Measurements from ENCODE around the gene GATAD2A. TPM values are rescaled to one million over a fixed set of nuclear protein-coding genes. Genes with fewer than 3 reads are reported as not detected.
"Not testable (repeated sequence)": the region's sequence is repeated elsewhere in the genome, so short reads cannot be mapped to it uniquely, and the experiment has no call there.

GATAD2A gene
- total RNA-seq, 1 donor from 2014 or later: 110 TPM

DNA sequence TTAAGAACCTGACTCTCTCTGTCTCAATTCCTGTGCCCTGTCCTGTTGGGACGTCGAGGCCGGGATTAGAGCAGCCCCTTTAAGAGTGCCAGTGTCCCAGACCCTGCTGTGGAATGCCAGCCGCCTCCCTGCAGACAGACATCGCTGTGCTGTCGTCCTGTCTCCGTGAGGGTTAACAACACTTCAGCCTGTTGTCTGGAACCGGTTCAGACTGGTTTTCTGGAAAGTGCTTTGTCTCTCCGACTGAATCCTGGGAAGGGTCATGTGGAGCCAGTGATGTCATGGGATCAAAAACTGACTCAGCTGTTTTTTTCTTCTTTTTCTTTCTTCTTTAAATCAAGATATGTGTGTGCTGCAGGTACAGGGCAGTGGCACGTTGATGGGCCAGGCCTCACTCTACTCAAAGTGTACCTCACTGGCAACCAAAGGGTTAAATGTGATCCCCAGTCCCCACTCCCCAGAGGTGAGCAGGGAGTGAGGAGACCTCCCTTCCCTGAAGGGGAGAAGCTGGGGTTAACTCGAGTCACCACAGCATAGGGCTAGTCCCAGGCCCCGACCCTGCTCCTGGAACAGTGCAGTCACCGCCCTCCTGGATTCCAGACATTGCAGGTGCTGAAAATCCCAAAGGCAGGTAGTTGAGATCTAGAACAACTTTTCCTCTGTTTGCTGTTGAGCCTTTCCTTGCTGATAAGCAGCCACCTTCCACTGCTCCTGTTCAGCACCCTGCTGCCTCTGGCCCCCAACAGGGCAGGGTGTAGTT is 59.0 kb downstream of the GATAD2A start:
- peak; percentile 59 for DNase-seq (ENCODE audit: low spot score)

DNA sequence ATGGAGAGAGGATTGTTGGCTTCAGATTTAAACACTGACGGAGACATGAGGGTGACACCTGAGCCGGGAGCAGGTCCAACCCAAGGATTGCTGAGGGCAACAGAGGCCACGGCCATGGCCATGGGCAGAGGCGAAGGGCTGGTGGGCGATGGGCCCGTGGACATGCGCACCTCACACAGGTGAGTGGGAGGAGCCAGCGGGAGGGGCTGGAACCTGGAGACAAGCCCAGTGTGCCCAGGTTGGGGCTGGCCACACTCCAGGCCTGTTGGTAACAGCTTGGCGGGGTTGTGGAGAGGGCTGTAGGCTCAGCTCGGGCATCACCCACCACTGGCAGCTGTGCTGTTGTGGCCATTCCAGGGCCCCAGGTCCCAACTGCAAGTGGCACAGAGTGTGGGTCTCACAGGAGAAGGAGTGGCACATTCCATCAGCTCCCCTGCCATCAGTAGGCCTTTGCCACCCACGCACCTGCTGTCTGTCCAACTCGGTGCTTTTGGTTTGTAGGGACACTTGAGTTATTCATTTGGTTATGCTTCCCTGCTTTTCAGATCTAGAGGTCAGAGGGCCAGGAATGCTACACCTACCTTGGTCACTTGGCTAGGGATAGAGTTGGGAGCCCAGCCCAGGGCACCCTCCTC is 60.1 kb downstream of the GATAD2A start:
- DNase-seq (ENCODE audit: low spot score): no peak

DNA sequence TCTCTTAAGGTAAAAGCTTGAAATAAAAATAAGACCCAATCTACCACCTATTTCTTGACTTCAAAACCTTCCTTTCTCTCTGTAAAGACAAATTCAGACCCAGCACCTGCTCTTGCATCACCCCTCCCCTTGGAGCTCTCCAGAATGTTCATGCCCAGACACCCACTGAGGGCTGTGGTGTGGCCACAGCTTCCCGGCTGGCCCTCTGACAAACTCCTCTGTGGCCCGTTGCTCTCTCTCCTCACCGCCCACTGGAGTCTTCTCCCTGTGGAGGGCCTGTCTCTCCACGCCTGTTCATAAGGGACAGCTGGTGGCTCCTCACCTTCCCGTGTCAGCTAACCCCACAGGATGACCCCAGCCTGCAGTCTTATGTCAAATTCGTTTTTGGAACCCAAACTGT is 60.7 kb downstream of the GATAD2A start:
- no peak for DNase-seq (ENCODE audit: low spot score)

DNA sequence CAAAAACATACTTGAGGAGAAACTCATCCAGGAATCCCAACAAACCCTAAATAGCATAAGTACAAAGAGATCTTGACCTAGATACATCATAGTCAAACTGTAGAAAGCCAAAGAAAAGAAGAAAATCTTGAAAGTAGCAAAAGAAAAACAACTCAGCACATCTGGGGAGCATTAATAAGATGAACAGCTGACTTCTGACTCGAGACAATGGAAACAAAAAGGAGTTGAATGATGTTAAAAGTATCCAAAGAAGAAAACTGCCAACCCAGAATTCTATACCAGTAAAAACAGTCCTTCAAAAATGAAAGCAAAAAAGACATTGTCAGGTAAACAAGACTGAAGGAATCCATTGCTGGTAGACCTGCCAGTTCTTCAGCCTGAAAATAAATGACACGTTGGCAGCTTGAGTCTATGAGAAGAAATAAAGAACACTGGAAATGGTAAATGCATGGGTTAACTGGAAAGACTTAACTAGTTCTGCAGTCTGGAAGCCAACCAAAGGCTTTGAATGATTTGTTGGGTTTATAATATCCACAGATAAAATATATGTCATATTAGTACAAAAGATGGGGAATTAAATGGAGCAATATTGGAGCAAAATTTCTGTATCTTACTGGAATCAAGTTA is 63.1 kb downstream of the GATAD2A start:
- no peak for DNase-seq (ENCODE audit: low spot score)

DNA sequence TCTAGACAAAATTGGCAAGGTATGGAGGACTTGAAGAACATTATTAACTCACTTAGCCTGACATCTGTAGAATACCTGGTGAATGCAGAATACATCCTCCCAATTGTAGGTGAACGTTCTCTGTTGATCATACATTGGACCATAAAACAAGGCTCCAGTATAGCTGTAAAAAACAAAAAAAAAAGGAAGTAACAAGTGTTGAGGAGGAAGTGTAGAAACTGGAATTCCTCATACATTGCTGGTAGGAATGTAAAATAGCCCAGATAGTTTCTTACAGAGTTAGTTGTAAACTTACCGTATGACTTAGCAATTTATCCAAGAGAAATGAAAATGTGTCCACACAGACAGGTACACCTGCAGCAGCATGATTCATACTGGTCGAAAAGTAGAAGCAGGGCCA is 65.1 kb downstream of the GATAD2A start:
- no peak for DNase-seq (ENCODE audit: low spot score)

DNA sequence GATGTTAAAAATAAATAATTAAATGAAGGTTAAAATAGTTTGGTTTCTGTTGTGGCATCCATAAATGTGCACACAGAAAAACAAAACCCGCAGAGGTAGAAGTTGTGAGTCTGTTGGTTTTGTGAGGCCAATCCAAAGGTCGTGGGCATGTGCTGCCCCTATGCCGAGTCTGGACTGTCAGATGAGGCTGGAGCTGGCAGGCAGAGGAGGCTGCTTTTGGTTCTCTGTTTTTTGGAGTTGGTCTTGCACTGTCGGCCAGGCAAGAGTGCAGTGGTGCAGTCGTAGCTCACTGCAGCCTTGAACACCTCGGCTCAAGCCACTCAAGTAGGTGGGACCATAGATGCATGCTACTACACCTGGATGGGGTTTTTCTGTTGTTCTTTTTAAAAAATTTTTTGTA is 66.2 kb downstream of the GATAD2A start:
- no peak for DNase-seq (ENCODE audit: low spot score)

DNA sequence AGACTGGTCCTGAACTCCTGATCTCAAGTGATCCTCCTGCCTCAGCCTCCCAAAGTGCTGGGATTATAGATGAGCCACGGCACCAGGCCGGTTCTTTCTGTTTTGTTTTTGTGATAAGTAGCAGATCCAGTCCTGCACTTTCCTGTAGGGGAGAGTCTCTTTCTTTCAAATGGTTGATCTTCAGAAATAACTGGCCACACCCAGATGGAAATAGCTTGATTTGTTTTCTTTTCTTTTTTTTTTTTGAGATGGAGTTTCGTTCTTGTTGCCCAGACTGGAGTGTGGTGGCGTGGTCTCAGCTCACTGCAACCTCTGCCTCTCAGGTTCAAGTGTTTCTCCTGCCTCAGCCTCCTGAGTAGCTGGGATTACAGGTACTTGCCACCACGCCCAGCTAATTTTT is 66.6 kb downstream of the GATAD2A start:
- DNase-seq (ENCODE audit: low spot score): not testable (repeated sequence)

DNA sequence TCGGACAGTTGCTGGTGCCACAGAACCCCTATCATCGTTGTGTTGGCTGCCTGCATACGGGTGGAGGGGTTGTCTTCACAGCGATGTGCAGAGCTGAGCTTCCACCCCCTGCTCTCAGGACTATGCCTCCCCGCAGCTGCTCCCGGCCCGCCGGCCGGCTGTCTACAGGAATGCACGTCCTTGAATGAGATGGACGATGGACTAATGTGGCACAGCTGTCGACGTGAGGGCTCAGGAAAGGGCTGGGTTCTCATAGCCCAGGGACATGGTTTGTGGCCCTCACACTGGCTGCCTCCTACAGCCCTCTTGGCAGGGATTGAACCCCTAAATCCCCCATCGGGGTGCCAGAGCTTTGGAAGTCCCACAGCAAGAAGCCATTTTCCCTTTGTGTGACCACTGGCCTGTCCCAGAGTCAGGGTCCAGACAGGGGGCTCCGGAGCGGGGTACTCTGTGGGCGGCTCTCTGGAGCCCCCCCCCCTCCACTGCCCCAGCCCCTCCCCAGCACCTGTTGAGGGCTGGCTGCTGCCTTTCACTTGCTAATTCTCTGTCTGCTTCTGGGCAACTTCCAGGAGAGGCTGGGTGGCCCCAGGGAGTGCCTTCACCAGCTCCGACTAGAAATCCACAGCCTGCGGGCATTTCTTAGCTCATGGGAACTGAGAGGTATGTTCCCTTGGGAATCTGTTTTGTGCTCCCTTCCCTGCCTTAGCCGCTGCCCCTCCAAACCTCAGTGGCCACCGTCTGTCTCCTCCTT is 69.7 kb downstream of the GATAD2A start:
- no peak for DNase-seq (ENCODE audit: low spot score)

DNA sequence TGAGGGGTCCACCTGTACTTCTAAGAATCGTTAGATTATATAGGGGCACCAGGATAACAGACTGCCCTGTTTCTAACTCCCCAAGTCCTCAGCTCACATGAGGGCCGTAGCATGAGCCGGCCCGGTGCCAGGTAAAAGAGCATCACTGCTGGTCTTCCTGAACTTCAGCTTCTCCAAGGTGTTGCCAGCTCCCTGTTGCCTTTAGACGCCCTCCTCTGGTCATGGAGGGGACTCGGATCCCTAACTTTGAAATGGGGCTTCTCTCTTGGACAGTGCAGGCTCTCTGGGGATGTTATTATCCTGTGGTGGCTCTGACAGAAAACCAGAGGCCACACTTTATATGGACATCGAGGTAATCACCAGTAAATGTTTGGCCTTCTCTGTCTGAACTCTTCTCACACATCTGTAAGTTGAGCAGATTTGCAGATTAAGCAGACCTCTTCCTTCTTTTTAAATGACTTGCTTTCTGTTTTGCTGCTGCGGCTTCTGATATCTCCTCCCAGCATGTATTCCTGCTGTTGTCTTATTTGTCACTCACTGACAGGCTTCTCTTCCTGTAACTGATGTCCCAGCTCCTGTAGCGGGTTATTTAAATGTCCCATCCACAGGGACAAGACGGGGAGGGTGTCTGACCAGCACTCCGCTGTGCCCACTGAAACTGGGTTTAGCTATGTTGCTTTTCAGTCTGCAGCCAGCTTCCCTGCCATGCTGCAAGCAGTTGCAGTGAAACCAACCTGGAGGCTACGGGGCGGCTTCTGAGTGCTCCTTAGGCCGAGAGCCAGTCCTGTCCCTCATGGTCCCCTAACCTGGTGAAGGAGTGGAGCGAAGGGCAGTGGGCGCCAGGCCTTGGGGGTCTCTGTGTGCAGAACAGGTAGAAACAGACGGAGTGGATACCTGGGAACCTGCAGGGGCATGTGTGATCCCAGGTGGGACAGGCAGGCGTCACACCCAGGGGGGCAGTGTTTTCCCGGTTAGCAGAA is 70.7 kb downstream of the GATAD2A start:
- no peak for DNase-seq (ENCODE audit: low spot score)

DNA sequence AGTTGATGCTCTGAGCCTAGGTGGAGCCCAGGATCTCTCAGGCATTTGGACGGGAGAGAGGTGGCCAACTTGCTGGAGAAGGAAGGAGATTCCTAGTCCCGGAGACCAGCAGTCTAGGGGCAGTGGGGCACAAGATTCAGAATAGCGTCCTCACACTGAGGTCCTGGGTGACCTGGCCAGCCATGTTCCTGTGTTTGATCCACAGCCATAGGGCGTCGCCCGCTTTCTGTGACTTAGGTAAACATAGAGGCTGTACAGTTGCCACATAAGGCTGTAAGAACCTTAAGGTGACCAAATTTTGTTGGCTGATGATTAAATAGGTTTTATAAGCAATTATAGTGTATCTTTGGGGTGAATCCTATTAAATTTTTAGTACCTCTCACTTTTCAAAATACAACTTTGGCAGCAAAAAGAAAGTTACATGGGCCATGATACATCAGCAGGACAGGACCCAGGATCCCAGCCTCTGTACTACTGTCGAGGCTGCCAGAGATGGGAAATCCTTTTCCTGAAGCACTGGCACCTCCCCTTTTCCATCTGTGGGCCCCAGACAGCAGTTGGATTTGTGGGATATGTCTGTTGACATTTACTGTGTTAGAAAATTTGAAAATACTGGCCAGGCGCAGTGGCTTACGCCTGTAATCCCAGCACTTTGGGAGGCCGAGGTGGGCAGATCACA is 72.4 kb downstream of the GATAD2A start:
- DNase-seq (ENCODE audit: low spot score): peak; percentile 43

DNA sequence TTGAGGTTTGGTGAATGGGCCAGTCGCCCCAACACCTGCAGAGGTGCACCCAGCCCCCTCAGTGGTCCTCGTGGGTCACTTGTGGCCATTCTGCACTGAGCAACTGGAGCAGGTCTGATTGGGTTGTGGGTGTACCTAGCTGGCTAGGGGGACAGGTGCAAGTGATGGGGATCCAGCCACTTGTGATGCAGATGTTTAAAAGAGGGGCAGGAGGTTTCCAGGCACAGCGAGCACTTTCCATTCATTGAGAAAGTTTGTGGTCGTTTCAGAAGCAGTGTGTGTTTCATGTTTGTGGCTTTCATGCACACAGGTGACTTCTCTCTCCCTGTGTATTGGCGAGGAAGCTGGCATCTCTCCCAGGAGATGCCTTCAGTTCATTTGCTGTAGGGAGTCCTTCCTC is 75.2 kb downstream of the GATAD2A start:
- DNase-seq (ENCODE audit: low spot score): no peak

DNA sequence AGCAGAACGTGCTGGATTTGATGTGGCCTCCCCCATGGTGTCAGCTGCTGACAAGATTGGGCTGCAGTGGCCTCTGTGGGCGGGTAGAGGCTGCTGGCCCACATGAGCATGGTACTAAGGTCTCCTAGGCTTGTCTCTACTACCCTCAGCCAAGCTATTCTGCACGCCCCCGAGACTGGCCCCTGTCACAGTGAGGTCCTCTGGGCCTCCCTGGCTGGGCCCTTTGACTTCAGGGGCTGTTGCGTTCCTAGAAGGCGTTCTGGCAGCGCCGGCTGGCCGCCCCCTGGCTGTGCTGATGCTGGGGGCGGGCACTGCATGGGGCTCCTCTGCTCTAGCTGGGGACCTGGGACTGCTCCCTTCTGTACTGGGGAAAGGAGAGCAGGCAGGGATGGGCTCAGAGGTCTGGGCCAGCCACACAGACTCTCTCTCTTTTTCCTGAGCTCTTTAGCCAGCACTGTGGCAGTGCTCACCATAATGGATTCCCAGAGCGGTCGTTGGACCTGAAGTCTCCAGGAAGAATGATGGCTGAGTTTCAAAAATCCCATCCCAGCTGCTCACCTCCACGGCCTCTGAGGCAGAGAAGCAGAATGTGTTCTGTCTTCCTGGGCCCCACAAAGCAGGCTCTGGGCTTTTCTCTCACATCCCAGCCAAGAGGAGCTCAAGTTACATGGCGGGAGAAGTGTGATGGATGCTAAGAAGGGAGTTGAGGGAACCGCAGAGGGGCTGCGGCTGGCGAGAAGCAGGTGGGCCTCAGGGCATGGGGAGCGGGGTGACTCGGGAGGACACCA is 77.5 kb downstream of the GATAD2A start:
- DNase-seq (ENCODE audit: low spot score): no peak

DNA sequence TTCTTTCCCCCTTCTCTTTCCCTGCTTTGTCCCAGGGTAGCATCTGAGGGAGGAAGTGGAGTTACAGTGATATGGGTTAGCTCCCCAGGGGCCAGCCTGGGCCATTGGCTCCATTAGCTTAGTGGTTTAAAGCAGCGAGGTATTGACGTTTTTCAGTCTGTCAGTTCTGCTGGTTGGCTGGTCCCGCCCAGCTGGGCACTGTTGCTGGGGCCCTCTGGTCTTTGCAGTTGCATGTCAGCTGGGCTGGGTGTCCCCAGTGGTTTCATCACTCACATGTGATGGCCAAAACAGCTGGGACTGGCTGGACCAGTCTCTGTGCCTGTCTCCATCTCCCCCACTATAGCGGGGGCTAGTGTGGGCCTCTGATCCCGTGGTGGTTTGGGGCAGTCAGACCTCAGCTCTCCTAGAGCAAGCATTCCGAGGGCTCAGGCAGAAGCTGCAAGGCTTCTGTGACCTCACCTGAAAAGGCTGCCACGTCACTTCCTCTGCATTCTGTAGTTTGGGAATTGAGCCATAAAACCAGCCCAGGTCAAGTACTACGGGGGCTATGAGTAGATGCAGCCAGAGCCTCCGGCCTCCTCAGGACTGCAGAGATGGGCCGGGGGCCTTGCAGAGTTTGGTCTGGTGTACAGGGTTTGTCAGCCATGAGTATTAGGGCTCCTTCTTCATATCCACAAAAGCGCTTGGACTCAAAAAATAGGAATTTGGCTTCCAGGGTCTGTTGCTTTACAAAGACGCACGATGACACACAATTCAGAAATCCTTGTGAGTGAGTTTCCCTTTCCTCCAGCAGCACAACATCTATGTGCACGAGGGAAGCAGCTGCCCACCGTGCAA is 79.9 kb downstream of the GATAD2A start:
- no peak for DNase-seq (ENCODE audit: low spot score)

DNA sequence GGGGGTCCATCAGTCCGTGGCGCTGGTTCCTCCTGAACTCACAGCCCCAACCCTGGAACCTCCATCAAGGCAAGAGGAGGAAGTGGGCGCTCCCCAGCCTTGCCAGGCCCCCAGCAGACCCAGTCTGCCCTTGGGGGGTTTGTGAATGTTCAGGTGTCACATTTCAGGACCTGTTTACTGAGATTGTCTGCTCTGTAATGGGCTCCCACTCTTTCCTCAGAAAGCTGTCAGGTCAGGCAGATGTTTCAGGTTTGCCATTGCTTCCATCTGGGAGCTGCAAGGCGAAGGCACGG is 80.5 kb downstream of the GATAD2A start:
- DNase-seq (ENCODE audit: low spot score): no peak

DNA sequence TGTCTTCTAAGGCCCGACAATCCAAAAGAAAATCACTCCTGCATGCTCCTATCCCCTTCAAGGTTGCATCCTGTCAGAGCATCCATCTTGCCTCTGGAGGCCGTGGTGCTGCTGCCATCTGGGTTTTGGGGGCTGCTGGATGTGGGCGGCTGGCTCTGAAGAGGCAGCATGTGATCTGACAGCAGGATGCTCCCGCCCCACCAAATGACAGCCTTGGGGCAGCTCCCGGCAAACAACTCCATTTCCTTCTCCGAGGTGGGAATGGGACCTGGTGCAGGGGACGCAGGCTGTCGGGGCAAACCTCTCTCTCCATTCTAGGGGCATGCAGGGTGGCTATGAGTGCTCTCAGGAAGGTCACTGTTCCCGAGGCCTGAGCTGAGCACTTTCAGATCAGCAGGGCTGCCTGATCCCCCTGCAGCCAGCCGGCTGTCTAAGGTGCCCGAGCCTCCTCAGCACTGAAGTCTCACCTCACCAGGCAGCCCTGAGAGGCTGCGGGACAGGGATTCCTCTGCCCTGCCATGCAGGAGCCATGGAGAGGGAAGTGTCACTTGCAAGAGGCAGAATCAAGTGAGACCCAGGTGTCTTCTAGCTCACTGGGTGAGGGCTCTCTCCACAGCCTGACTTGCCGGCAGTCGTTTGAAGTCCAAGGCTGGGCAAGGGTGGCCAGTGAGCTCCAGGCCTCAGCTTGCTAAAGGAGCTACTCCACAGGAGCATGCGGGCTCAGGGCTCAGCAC is 81.0 kb downstream of the GATAD2A start:
- DNase-seq (ENCODE audit: low spot score): no peak

DNA sequence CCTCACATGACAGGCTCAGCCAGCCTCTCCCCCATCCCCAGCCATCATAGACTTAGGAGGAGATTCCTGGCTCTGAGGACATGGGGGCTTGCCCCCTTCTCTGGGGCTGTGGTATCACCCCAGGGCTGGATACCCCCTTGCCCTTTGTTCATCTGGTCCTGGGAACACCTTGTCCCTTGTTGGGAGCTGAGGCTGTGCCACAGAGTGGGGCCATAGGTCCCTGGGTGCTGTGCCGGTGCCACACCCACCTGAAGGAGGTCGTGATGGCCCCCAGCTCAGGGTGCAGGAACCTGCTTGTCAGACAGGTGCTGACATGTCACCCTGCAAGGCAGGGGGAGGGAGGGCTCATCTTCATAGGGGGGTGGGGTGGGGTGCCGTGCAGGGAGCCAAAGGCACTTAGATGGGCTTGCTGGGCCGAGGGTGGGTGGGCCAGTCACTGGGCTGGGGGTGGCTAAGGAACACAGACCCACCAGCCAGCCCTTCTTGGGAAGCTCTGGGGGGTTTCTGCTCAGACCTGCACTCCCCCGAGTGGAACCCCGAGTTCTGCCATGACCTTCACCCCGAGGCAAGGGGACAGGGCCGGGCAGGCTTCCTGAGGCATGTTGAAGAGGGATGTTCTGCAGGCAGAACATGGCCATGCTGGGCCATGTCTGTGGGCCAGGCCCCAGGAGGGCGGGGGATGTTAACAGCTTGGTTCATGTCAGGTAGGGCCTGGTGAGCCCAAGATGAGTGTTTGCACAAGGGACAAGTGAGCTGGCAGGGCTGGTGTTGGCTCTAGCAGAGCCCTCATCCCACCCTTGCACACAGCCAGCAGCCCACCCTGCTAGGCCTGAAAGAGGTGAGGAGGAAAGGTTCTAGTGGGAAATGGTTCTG is 81.8 kb downstream of the GATAD2A start:
- DNase-seq (ENCODE audit: low spot score): no peak

All from mucosa of gallbladder (tissue), 1 donor.